ENCODE results near the gene LMTK3. TPM values are rescaled to one million over a fixed set of nuclear protein-coding genes. Genes with fewer than 3 reads are reported as not detected.

Gene LMTK3
- total and polyA plus RNA-seq, 2 experiments from 2014 or later, result 1.6 to 11.8 TPM

DNA sequence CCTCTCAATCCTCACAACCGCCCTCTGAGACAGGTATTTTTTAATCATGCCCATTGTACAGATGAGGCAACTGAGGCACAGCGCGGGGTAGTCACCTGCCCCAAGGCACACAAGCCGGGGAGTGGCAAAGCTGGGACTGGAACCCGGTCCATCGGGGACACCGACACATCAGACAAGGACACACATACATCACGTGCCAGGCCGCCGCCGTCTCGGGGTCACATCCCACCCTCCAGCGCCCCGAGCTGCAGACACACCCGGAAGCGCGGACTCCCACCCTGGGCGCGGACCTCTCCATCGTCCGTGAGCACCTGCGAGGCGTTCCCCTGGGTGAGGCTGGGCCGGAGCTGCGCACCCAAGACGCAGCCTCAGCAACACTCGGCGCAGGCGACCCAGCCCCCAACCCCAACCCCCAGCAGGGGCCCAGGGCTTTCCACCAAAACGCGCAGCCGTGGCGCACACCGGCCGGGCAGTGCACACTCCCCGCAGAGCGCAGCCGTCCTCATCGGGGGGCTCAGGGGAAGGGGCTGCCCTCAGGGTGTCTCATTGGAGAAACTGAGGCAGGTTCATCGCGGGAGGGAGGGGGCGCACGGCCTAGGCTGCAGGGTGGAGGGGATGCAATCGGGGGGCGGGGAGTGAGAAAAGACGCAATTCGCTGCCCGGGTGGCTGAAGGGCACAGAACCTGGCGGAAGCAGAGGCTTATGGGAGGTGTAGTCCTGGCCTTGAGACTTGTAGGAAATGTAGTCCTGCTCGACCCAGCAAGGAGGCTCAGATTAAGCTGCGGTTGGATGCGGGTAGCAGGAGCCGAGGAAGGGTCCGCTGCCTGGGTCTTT lies 1.9 kb upstream of the LMTK3 start:
- H3K4me2 ChIP-seq, result peak overlapping the region; percentile 86
- no peaks in the 10 kb centered on the region for H3K36me3 Mint-ChIP-seq (ENCODE audit: low read depth)
- no peaks in the 10 kb centered on the region for H3K4me1 ChIP-seq (ENCODE audit: insufficient read depth)
- peaks cover 22% of the 10 kb centered on the region for H3K27me3 Mint-ChIP-seq (ENCODE audit: insufficient read depth, low read depth, poor library complexity)
- ATAC-seq (peak; percentile 79), DNase-seq (ENCODE audit: low spot score) (peak; percentile 98)
- H2AFZ ChIP-seq, result peak overlapping the region; percentile 97
- peaks cover 11% of the 10 kb centered on the region for H3K27me3 ChIP-seq (ENCODE audit: insufficient read depth)
- peak overlapping the region; percentile 90 for H3K4me3 ChIP-seq
- H4K20me1 ChIP-seq (replicated peaks; ENCODE audit: insufficient read depth), result no peaks in the 10 kb centered on the region
- no peaks in the 10 kb centered on the region for H3K36me3 ChIP-seq (ENCODE audit: insufficient read depth)
- H3K9me3 Mint-ChIP-seq, result no peaks in the 10 kb centered on the region
- H3K4me1 Mint-ChIP-seq, result peaks cover 26% of the 10 kb centered on the region
- H3F3A ChIP-seq (replicated peaks; ENCODE audit: low read depth), result peaks cover 12% of the 10 kb centered on the region; the same call in 1 of the 2 replicates
- 0 out of 2 replicates have a peak overlapping the region, but pooled peaks have one; percentile 71 for H3K27ac Mint-ChIP-seq
- no peak overlapping the region for H3K4me3 Mint-ChIP-seq
- TF ChIP-seq CREB1 (CRISPR knock-in tag; IDR thresholded peaks at IDR 0.05; ENCODE audit: low read depth) (no peak), STAT1 (IDR thresholded peaks at IDR 0.05; ENCODE audit: unreplicated experiment) (no peak), ZNF114 (CRISPR knock-in tag; IDR thresholded peaks at IDR 0.05) (no peak), ZNF331 (CRISPR knock-in tag; IDR thresholded peaks at IDR 0.05; ENCODE audit: low read depth) (no peak), EZH2 (IDR thresholded peaks at IDR 0.05; ENCODE audit: low read depth, unreplicated experiment) (no peak), JUNB (IDR thresholded peaks at IDR 0.05; ENCODE audit: unreplicated experiment) (no peak), POLR2AphosphoS5 (IDR thresholded peaks at IDR 0.05; ENCODE audit: low read depth) (peak; percentile 69; the same call in 1 of the 2 replicates), REST (IDR thresholded peaks at IDR 0.05; ENCODE audit: unreplicated experiment) (no peak)
- TF ChIP-seq, protein P1, sequence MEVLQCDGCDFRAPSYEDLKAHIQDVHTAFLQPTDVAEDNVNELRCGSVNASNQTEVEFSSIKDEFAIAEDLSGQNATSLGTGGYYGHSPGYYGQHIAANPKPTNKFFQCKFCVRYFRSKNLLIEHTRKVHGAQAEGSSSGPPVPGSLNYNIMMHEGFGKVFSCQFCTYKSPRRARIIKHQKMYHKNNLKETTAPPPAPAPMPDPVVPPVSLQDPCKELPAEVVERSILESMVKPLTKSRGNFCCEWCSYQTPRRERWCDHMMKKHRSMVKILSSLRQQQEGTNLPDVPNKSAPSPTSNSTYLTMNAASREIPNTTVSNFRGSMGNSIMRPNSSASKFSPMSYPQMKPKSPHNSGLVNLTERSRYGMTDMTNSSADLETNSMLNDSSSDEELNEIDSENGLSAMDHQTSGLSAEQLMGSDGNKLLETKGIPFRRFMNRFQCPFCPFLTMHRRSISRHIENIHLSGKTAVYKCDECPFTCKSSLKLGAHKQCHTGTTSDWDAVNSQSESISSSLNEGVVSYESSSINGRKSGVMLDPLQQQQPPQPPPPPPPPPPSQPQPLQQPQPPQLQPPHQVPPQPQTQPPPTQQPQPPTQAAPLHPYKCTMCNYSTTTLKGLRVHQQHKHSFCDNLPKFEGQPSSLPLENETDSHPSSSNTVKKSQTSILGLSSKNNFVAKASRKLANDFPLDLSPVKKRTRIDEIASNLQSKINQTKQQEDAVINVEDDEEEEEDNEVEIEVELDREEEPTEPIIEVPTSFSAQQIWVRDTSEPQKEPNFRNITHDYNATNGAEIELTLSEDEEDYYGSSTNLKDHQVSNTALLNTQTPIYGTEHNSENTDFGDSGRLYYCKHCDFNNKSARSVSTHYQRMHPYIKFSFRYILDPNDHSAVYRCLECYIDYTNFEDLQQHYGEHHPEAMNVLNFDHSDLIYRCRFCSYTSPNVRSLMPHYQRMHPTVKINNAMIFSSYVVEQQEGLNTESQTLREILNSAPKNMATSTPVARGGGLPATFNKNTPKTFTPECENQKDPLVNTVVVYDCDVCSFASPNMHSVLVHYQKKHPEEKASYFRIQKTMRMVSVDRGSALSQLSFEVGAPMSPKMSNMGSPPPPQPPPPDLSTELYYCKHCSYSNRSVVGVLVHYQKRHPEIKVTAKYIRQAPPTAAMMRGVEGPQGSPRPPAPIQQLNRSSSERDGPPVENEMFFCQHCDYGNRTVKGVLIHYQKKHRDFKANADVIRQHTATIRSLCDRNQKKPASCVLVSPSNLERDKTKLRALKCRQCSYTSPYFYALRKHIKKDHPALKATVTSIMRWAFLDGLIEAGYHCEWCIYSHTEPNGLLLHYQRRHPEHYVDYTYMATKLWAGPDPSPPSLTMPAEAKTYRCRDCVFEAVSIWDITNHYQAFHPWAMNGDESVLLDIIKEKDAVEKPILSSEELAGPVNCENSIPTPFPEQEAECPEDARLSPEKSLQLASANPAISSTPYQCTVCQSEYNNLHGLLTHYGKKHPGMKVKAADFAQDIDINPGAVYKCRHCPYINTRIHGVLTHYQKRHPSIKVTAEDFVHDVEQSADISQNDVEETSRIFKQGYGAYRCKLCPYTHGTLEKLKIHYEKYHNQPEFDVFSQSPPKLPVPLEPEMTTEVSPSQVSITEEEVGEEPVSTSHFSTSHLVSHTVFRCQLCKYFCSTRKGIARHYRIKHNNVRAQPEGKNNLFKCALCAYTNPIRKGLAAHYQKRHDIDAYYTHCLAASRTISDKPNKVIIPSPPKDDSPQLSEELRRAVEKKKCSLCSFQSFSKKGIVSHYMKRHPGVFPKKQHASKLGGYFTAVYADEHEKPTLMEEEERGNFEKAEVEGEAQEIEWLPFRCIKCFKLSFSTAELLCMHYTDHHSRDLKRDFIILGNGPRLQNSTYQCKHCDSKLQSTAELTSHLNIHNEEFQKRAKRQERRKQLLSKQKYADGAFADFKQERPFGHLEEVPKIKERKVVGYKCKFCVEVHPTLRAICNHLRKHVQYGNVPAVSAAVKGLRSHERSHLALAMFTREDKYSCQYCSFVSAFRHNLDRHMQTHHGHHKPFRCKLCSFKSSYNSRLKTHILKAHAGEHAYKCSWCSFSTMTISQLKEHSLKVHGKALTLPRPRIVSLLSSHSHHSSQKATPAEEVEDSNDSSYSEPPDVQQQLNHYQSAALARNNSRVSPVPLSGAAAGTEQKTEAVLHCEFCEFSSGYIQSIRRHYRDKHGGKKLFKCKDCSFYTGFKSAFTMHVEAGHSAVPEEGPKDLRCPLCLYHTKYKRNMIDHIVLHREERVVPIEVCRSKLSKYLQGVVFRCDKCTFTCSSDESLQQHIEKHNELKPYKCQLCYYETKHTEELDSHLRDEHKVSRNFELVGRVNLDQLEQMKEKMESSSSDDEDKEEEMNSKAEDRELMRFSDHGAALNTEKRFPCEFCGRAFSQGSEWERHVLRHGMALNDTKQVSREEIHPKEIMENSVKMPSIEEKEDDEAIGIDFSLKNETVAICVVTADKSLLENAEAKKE (CRISPR knock-in tag; IDR thresholded peaks at IDR 0.05), result no peak
- TF ChIP-seq, protein P2, sequence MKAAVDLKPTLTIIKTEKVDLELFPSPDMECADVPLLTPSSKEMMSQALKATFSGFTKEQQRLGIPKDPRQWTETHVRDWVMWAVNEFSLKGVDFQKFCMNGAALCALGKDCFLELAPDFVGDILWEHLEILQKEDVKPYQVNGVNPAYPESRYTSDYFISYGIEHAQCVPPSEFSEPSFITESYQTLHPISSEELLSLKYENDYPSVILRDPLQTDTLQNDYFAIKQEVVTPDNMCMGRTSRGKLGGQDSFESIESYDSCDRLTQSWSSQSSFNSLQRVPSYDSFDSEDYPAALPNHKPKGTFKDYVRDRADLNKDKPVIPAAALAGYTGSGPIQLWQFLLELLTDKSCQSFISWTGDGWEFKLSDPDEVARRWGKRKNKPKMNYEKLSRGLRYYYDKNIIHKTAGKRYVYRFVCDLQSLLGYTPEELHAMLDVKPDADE (IDR thresholded peaks at IDR 0.05), result peak; percentile 98
- TF ChIP-seq, protein P3, sequence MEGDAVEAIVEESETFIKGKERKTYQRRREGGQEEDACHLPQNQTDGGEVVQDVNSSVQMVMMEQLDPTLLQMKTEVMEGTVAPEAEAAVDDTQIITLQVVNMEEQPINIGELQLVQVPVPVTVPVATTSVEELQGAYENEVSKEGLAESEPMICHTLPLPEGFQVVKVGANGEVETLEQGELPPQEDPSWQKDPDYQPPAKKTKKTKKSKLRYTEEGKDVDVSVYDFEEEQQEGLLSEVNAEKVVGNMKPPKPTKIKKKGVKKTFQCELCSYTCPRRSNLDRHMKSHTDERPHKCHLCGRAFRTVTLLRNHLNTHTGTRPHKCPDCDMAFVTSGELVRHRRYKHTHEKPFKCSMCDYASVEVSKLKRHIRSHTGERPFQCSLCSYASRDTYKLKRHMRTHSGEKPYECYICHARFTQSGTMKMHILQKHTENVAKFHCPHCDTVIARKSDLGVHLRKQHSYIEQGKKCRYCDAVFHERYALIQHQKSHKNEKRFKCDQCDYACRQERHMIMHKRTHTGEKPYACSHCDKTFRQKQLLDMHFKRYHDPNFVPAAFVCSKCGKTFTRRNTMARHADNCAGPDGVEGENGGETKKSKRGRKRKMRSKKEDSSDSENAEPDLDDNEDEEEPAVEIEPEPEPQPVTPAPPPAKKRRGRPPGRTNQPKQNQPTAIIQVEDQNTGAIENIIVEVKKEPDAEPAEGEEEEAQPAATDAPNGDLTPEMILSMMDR (conservative IDR thresholded peaks at IDR 0.05; ENCODE audit: low read depth in 2 of 2), result no peak
- H3K9me2 ChIP-seq (ENCODE audit: insufficient read depth), result no peaks in the 10 kb centered on the region
- no peaks in the 10 kb centered on the region for H3K79me2 ChIP-seq (replicated peaks; ENCODE audit: insufficient read depth)
- H3K27ac ChIP-seq (ENCODE audit: low read depth), result no peak overlapping the region

All from GM23338 (cell line).